NB4 (cell line): ENCODE results near the gene ANGEL1.

Experiments
- POLR2A ChIP-seq: IDR thresholded peaks from 2 replicates; pipeline ENCODE4 v1.6.1; 2011; ENCODE audit warnings: mild to moderate bottlenecking; ENCODE audit not compliant: insufficient read length; ENCODE audit errors: extremely low read depth
- TF ChIP-seq, protein P1 (sequence below): IDR thresholded peaks from one replicate; pipeline ENCODE4 v1.5.1; 2012; ENCODE audit warnings: low read depth, low read length
- TF ChIP-seq, protein P2 (sequence below): IDR thresholded peaks from 2 replicates; pipeline ENCODE4 v1.6.1; 2011; ENCODE audit warnings: low read depth, low read length

DNA sequence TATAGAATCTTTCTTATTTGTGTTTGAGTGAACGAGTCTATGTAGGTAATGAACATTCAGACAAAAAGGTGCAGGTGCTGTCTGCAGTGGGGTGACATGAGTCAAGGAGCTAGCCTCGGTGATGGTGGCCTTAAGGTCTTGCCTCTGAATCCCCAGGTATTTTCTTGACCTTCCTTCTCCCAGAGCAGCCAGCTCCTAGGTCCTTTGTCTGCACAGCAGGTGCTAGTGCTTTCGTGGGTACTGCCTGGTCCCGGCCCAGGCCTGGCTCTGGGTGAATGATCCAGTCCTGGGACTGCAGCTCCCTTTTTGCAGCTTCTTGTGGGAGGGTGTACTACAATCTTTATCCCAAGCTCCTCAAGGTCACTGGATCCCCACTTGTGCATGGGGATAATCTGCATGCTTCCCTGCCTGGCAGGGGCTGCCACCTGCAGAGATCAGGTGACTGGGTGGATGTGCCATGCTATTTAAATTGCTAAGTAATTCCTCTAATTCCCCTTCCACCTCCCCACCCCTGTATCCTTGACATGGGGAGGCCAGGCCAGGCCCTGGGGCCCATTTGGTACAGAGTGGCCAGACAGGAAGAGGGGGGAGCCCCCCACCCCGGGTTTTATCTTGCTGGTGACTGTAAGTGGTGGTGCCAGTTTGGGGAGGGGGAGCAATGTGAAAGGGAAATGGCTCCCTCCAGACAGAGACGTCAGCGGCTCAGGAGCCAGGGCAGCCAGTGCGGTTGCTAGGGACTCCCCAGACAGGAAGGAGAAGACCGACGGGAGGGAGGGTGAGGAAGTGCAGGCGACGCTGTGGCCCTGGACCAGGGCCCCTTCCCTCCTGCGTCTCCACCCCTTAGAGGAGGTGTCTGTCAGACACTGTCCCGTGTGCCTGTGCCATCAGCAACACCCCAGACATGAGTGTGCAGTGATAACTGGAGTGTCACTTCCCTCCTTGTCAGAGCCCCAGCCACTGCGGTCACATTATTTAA lies 44.7 kb downstream of the ANGEL1 start:
- TF ChIP-seq, protein P1, sequence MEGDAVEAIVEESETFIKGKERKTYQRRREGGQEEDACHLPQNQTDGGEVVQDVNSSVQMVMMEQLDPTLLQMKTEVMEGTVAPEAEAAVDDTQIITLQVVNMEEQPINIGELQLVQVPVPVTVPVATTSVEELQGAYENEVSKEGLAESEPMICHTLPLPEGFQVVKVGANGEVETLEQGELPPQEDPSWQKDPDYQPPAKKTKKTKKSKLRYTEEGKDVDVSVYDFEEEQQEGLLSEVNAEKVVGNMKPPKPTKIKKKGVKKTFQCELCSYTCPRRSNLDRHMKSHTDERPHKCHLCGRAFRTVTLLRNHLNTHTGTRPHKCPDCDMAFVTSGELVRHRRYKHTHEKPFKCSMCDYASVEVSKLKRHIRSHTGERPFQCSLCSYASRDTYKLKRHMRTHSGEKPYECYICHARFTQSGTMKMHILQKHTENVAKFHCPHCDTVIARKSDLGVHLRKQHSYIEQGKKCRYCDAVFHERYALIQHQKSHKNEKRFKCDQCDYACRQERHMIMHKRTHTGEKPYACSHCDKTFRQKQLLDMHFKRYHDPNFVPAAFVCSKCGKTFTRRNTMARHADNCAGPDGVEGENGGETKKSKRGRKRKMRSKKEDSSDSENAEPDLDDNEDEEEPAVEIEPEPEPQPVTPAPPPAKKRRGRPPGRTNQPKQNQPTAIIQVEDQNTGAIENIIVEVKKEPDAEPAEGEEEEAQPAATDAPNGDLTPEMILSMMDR: no peak
- TF ChIP-seq, protein P2, sequence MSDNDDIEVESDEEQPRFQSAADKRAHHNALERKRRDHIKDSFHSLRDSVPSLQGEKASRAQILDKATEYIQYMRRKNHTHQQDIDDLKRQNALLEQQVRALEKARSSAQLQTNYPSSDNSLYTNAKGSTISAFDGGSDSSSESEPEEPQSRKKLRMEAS: no peak; the same call in 1 of the 2 replicates
- TF ChIP-seq POLR2A: no peak
